Omental fat pad (tissue), 4 donors: Measurements from ENCODE around the gene FEM1C. TPM values are rescaled to one million over a fixed set of nuclear protein-coding genes. Genes with fewer than 3 reads are reported as not detected.

Experiments used
- ATAC-seq: fragments of 150-250 bp; one replicate; pipeline ENCODE4 v1.9.1; 2016; ENCODE audit warnings: mild to moderate bottlenecking, moderate library complexity; ENCODE audit not compliant: low FRiP score
- DNase-seq: peaks from one replicate; pipeline ENCODE4 v3.0.0-alpha.2; 2019; ENCODE audit warnings: low spot score
- total RNA-seq, 4 donors: library from RNA; depleted of rRNA; stranded (reverse); fragments of >200 nt; gene quantifications; one replicate each; pipeline ENCODE4 v1.1.0, GENCODE V29; 2016
- TF ChIP-seq, protein P1 (sequence below), 3 donors: fragments of 450-650 bp; IDR thresholded peaks; one replicate each; pipeline ENCODE4 v1.5.1; 2016 to 2017; ENCODE audit warnings: antibody characterized with exemption in 3 of 3, mild to moderate bottlenecking in 3 of 3, moderate library complexity in 2 of 3

Gene FEM1C
- total RNA-seq, 4 donors from 2014 or later: 20.4 to 52.2 (median 28.5) TPM

DNA sequence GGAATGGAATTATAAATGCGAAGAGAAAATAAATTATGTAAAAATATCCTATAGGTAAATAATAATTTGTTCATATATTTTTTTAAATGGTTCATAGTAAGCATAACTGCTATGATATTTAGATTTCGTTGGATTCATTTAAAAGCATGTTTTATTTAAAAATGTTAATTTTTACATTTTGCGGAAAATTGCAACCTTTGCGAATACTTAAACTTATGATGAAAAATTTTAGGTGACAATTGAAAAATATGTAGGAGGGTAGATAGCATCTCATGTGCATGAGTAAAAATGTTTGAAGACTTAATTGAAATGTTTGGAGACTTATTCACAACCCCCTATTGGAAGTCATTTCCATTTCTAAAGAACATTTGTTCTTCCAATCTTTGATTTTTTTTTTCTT, 4.1 kb upstream of the FEM1C start:
- TF ChIP-seq, protein P1, sequence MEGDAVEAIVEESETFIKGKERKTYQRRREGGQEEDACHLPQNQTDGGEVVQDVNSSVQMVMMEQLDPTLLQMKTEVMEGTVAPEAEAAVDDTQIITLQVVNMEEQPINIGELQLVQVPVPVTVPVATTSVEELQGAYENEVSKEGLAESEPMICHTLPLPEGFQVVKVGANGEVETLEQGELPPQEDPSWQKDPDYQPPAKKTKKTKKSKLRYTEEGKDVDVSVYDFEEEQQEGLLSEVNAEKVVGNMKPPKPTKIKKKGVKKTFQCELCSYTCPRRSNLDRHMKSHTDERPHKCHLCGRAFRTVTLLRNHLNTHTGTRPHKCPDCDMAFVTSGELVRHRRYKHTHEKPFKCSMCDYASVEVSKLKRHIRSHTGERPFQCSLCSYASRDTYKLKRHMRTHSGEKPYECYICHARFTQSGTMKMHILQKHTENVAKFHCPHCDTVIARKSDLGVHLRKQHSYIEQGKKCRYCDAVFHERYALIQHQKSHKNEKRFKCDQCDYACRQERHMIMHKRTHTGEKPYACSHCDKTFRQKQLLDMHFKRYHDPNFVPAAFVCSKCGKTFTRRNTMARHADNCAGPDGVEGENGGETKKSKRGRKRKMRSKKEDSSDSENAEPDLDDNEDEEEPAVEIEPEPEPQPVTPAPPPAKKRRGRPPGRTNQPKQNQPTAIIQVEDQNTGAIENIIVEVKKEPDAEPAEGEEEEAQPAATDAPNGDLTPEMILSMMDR (IDR thresholded peaks at IDR 0.05): no peak
- DNase-seq (no peak), ATAC-seq (no peak)

DNA sequence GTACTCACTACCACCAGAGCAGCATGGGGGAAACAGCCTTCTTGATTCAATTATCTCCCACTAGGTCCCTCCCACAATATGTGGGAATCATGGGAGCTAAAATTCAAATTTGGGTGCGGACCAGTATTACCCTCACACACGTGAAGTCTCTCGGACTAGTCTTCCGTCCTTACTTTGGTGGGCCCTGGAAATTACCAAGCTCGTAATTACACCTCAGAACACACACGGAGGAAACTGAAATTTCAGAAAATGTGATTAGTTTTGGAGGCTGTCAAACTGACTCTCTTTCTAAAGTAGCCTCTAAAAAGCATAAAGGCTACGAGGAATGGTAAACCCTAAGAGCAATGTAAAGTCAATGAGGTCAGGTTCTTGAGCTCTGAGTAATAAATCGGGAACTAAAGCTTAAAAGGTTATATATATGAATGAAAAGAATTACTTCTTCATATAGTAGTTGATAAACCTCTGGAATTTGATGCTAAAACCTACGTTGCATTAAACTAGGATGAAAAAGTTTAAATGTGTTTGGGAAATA, 842 bp upstream of the FEM1C start:
- TF ChIP-seq, protein P1 (IDR thresholded peaks at IDR 0.05): no peak
- no peak for ATAC-seq
- DNase-seq: no peak

- TF ChIP-seq, protein P1 (IDR thresholded peaks at IDR 0.05): no peak
- DNase-seq (peak; percentile 33), ATAC-seq (peak; percentile 47)
Observed at GRCh38 chr5:115544043-115544435, 536 bp downstream of the FEM1C start.

DNA sequence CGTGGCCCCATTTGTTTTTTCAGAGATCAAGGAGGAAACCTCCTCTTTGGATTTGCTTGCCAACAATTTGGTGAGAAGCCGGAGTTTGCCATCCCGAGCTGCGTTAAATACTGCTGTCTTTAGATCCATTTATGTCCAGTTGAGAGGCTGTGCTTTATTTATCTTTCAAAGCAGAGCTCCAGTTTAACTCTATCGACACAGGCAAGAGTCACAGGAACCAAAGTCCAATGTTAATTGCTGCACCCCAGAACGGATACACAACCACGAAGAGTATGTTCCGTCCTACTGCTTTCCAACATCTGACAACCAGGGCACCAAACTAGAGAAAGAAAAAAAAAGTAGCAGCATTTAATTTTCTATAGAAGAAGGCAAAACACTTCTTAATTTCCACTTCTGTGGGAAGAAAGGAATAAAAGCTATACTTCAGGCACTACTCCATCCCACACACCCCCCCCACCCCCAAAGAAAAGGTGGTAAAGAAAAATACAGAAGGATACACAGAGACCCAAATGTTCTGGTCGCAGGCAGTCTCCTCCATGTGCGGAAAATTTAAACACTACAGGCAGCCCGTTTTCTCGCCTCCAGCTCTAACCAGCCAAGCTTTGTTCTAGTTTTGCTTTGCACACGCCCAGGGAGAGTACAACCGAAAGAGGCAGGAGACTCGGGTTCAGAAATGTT, 1.1 kb downstream of the FEM1C start:
- TF ChIP-seq, protein P1 (IDR thresholded peaks at IDR 0.05): no peak
- ATAC-seq: peak; percentile 22
- DNase-seq: no peak

DNA sequence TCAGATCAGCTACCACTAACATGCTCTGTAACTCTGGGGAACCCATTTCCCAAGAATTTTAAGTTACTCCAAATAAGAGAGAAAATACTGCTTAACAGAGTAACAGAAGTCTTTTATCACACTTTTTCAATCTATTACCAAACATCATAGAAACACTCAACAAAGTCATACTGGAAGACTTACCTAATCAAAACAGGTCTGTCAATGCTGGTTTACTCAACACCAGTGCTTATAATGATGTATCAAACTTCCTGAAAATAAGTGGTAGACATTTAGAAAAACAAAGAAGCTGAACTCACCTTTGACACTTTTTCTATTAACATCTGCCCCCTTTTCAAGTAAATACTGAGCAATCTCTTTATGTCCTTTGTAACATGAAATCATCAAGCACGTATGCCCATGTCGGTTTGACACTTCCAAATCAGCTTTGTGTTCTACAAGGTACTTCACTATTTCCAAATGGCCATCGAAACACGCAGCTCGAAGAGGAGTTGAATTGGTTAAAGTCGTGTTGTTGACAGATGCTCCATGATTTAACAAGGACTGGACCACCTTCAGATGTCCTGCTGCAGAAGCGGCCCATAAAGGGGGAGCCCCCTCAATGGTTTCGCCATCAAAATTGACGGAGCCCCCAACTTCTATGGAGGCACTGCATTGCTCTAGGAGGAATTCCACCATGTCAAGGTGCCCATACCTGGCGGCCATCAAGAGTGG, 1.8 kb downstream of the FEM1C start:
- ATAC-seq: no peak
- no peak for DNase-seq
- TF ChIP-seq, protein P1 (IDR thresholded peaks at IDR 0.05): no peak

- no peak for ATAC-seq
- DNase-seq: no peak
Observed at GRCh38 chr5:115542086-115542485, 2.5 kb downstream of the FEM1C start.

More at GRCh38 chr5:115542086-115542485, 2.5 kb downstream of the FEM1C start:
- TF ChIP-seq, protein P1 (IDR thresholded peaks at IDR 0.05): no peak
